Endothelial cell of umbilical vein (primary cell): ENCODE data around the gene HEBP1.

Experiments used
- POLR2A ChIP-seq: IDR thresholded peaks from 2 replicates; pipeline ENCODE4 v1.6.1; 2012; ENCODE audit warnings: low read depth, mild to moderate bottlenecking, control low read depth, low read length
- POLR2AphosphoS5 ChIP-seq: IDR thresholded peaks from 2 replicates; pipeline ENCODE4 v1.6.1; 2012; ENCODE audit warnings: low read depth, mild to moderate bottlenecking, control low read depth, low read length, moderate library complexity; ENCODE audit not compliant: insufficient read depth
- TF ChIP-seq, protein P1 (sequence below), 2 donors: IDR thresholded peaks; 1 replicate in 1 of 2; 2 replicates in 1 of 2; pipeline ENCODE4 v1.5.1; 2011; ENCODE audit warnings: low read length in 2 of 2, mild to moderate bottlenecking in 2 of 2, moderate library complexity in 2 of 2, control low read depth in 1 of 2, inconsistent platforms in 1 of 2, low read depth in 1 of 2; ENCODE audit not compliant: insufficient read depth in 1 of 2; ENCODE audit errors: extremely low read depth in 1 of 2
- TF ChIP-seq, protein P2 (sequence below): IDR thresholded peaks from 2 replicates; pipeline ENCODE4 v1.6.1; 2011; ENCODE audit not compliant: insufficient read depth, insufficient read length

GRCh38 chr12:13039328-13039956 is 39.4 kb upstream of the HEBP1 start:
- TF ChIP-seq POLR2AphosphoS5: no peak
- TF ChIP-seq, protein P1, sequence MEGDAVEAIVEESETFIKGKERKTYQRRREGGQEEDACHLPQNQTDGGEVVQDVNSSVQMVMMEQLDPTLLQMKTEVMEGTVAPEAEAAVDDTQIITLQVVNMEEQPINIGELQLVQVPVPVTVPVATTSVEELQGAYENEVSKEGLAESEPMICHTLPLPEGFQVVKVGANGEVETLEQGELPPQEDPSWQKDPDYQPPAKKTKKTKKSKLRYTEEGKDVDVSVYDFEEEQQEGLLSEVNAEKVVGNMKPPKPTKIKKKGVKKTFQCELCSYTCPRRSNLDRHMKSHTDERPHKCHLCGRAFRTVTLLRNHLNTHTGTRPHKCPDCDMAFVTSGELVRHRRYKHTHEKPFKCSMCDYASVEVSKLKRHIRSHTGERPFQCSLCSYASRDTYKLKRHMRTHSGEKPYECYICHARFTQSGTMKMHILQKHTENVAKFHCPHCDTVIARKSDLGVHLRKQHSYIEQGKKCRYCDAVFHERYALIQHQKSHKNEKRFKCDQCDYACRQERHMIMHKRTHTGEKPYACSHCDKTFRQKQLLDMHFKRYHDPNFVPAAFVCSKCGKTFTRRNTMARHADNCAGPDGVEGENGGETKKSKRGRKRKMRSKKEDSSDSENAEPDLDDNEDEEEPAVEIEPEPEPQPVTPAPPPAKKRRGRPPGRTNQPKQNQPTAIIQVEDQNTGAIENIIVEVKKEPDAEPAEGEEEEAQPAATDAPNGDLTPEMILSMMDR (IDR thresholded peaks at IDR 0.05; ENCODE audit: extremely low read depth in 1 of 2, insufficient read depth in 1 of 2, low read depth in 1 of 2, low read length in 2 of 2): no peak
- TF ChIP-seq, protein P2, sequence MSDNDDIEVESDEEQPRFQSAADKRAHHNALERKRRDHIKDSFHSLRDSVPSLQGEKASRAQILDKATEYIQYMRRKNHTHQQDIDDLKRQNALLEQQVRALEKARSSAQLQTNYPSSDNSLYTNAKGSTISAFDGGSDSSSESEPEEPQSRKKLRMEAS: no peak
- no peak for TF ChIP-seq POLR2A
